WTC11 (cell line): ENCODE data around the gene PGGHG. TPM values are rescaled to one million over a fixed set of nuclear protein-coding genes. Genes with fewer than 3 reads are reported as not detected.

ENCODE experiments used
- AFF4 ChIP-seq: sonication (generic); formaldehyde crosslinking; IDR thresholded peaks from 2 replicates; pipeline ENCODE4 v1.8.1; 2023; ENCODE audit warnings: mild to moderate bottlenecking, missing genetic modification reagents, borderline replicate concordance
- ARID4B ChIP-seq: sonication (generic); formaldehyde crosslinking; IDR thresholded peaks from 2 replicates; pipeline ENCODE4 v1.8.0; 2023; ENCODE audit warnings: missing genetic modification reagents, mild to moderate bottlenecking, borderline replicate concordance
- ATF3 ChIP-seq: sonication (generic); formaldehyde crosslinking; conservative IDR thresholded peaks from 2 replicates; pipeline ENCODE4 v1.8.1; 2022; ENCODE audit warnings: mild to moderate bottlenecking, missing genetic modification reagents
- CREB1 ChIP-seq: sonication (generic); formaldehyde crosslinking; IDR thresholded peaks from 2 replicates; pipeline ENCODE4 v1.8.0; 2023; ENCODE audit warnings: mild to moderate bottlenecking, missing genetic modification reagents
- ELF4 ChIP-seq: sonication (generic); formaldehyde crosslinking; IDR thresholded peaks from 2 replicates; pipeline ENCODE4 v1.8.1; 2022; ENCODE audit warnings: low read depth, mild to moderate bottlenecking, moderate library complexity, missing genetic modification reagents
- ESRRA ChIP-seq: sonication (generic); formaldehyde crosslinking; IDR thresholded peaks from 2 replicates; pipeline ENCODE4 v1.8.1; 2022; ENCODE audit warnings: mild to moderate bottlenecking, missing genetic modification reagents, borderline replicate concordance
- ETV6 ChIP-seq: sonication (generic); formaldehyde crosslinking; IDR thresholded peaks from 2 replicates; pipeline ENCODE4 v1.8.1; 2022; ENCODE audit warnings: mild to moderate bottlenecking, missing genetic modification reagents
- FOXP1 ChIP-seq: sonication (generic); formaldehyde crosslinking; IDR thresholded peaks from 2 replicates; pipeline ENCODE4 v1.8.0; 2022; ENCODE audit warnings: missing genetic modification reagents, mild to moderate bottlenecking, moderate library complexity, borderline replicate concordance
- IRF1 ChIP-seq: sonication (generic); formaldehyde crosslinking; IDR thresholded peaks from 2 replicates; pipeline ENCODE4 v1.8.0; 2023; ENCODE audit warnings: missing genetic modification reagents
- JUN ChIP-seq: sonication (generic); formaldehyde crosslinking; IDR thresholded peaks from 2 replicates; pipeline ENCODE4 v1.8.0; 2023; ENCODE audit warnings: mild to moderate bottlenecking, missing genetic modification reagents
- PRRX2 ChIP-seq: fragments of 250-450 bp; sonication (Bioruptor Pico); IDR thresholded peaks from 2 replicates; pipeline ENCODE4 v1.8.0; 2021; ENCODE audit warnings: mild to moderate bottlenecking
- RELA ChIP-seq: sonication (generic); formaldehyde crosslinking; IDR thresholded peaks from 2 replicates; pipeline ENCODE4 v1.8.1; 2022; ENCODE audit warnings: missing genetic modification reagents, mild to moderate bottlenecking, borderline replicate concordance
- RORB ChIP-seq: fragments of 250-450 bp; sonication (Bioruptor Pico); IDR thresholded peaks from 2 replicates; pipeline ENCODE4 v1.9.0; 2021; ENCODE audit warnings: mild to moderate bottlenecking
- SMAD4 ChIP-seq: sonication (generic); formaldehyde crosslinking; IDR thresholded peaks from 2 replicates; pipeline ENCODE4 v1.8.0; 2022; ENCODE audit warnings: mild to moderate bottlenecking, missing genetic modification reagents
- SP1 ChIP-seq: sonication (generic); formaldehyde crosslinking; conservative IDR thresholded peaks from 2 replicates; pipeline ENCODE4 v1.8.1; 2022; ENCODE audit warnings: missing genetic modification reagents
- TEAD4 ChIP-seq: sonication (generic); formaldehyde crosslinking; IDR thresholded peaks from 2 replicates; pipeline ENCODE4 v1.8.0; 2022; ENCODE audit warnings: mild to moderate bottlenecking, missing genetic modification reagents
- ZBTB21 ChIP-seq: sonication (generic); formaldehyde crosslinking; IDR thresholded peaks from 2 replicates; pipeline ENCODE4 v1.8.1; 2023; ENCODE audit warnings: mild to moderate bottlenecking, missing genetic modification reagents, borderline replicate concordance
- ZBTB43 ChIP-seq: sonication (generic); formaldehyde crosslinking; IDR thresholded peaks from 2 replicates; pipeline ENCODE4 v1.8.1; 2023; ENCODE audit warnings: mild to moderate bottlenecking, missing genetic modification reagents
- ZNF396 ChIP-seq: fragments of 250-450 bp; sonication (Bioruptor Pico); IDR thresholded peaks from 2 replicates; pipeline ENCODE4 v1.8.0; 2021; ENCODE audit warnings: mild to moderate bottlenecking, moderate library complexity, borderline replicate concordance
- ZNF425 ChIP-seq: fragments of 250-450 bp; sonication (Bioruptor Pico); conservative IDR thresholded peaks from 2 replicates; pipeline ENCODE4 v1.9.0; 2021; ENCODE audit warnings: mild to moderate bottlenecking
- ZNF532 ChIP-seq: fragments of 250-450 bp; sonication (Bioruptor Pico); IDR thresholded peaks from 2 replicates; pipeline ENCODE4 v1.9.0; 2021; ENCODE audit warnings: mild to moderate bottlenecking, borderline replicate concordance
- ZNF671 ChIP-seq: fragments of 250-450 bp; sonication (Bioruptor Pico); IDR thresholded peaks from 2 replicates; pipeline ENCODE4 v1.8.0; 2021; ENCODE audit warnings: mild to moderate bottlenecking
- total RNA-seq: library from RNA; stranded (reverse); gene quantifications from 3 replicates; pipeline ENCODE4 v1.2.3, GENCODE V29; 2021

PGGHG gene
- total RNA-seq, 1 experiment from 2014 or later: 74.9 TPM

GRCh38 chr11:287821-288477 is 977 bp upstream of the PGGHG start (continued):
- TF ChIP-seq RELA (CRISPR knock-in tag) (no peak), ATF3 (no peak), ELF4 (CRISPR knock-in tag) (no peak), ZNF532 (CRISPR knock-in tag) (no peak), ETV6 (CRISPR knock-in tag) (0 out of 2 replicates have a peak, but pooled peaks have one; percentile 34), JUN (CRISPR knock-in tag) (no peak), ESRRA (CRISPR knock-in tag) (no peak), RORB (no peak), FOXP1 (CRISPR knock-in tag) (no peak), ZBTB43 (CRISPR knock-in tag) (no peak), ZNF671 (CRISPR knock-in tag) (no peak), TEAD4 (no peak), IRF1 (CRISPR knock-in tag) (0 out of 2 replicates have a peak, but pooled peaks have one; percentile 75), SMAD4 (no peak), SP1 (CRISPR knock-in tag) (no peak), PRRX2 (no peak), ARID4B (CRISPR knock-in tag) (no peak), AFF4 (CRISPR knock-in tag) (no peak), CREB1 (CRISPR knock-in tag) (no peak), ZBTB21 (CRISPR knock-in tag) (no peak), ZNF396 (CRISPR knock-in tag) (no peak), ZNF425 (CRISPR knock-in tag) (no peak)
